Measurements from ENCODE around the gene PRKACA. TPM values are rescaled to one million over a fixed set of nuclear protein-coding genes. Genes with fewer than 3 reads are reported as not detected.

Gene PRKACA
- polyA plus RNA-seq, 2 of the 4 experiments (the other 2 are of a cell fraction), result 10.0 to 40.9 TPM

DNA sequence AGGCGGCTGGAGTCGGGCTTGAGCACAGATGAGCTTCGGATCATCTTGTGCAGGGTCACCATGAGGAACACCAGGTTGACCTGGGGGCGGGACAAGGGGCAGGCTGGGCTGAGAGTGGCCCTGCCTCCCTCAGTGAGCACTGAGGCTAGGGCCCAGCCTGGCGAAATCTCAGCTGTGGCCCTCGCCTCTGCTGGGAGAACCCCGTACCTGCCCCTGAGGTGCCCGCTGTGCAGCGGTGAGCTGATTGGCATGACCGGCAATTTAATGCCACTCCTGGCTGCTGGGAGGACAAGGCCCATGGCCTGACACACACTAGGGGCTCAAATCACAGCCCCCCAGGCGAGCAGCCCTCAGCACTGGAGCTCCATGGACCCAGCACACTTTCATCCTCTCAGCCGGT, 38.6 kb upstream of the PRKACA start:
- no peaks in the 10 kb centered on the region for H3K9me3 ChIP-seq
- DNase-seq (ENCODE audit: low read depth in 1 of 2, low spot score in 1 of 2) (no peak), ATAC-seq (no peak), FAIRE-seq (no peak)
- no peak overlapping the region for H3K27ac ChIP-seq
- POLR2A ChIA-PET, result no interaction called here
- no peak overlapping the region for H3K4me2 ChIP-seq
- CTCF ChIA-PET, result no interaction called here
- TF ChIP-seq PHF8 (IDR thresholded peaks at IDR 0.05; ENCODE audit: borderline replicate concordance, low read depth) (no peak), CHD2 (IDR thresholded peaks at IDR 0.05; ENCODE audit: low read length, partially characterized antibody) (no peak), POLR2AphosphoS2 (conservative IDR thresholded peaks at IDR 0.05; ENCODE audit: low read length) (no peak), FOSB (CRISPR knock-in tag; IDR thresholded peaks at IDR 0.05) (no peak)
- TF ChIP-seq, protein P1, sequence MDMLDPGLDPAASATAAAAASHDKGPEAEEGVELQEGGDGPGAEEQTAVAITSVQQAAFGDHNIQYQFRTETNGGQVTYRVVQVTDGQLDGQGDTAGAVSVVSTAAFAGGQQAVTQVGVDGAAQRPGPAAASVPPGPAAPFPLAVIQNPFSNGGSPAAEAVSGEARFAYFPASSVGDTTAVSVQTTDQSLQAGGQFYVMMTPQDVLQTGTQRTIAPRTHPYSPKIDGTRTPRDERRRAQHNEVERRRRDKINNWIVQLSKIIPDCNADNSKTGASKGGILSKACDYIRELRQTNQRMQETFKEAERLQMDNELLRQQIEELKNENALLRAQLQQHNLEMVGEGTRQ (IDR thresholded peaks at IDR 0.05), result no peak
- TF ChIP-seq, protein P2, sequence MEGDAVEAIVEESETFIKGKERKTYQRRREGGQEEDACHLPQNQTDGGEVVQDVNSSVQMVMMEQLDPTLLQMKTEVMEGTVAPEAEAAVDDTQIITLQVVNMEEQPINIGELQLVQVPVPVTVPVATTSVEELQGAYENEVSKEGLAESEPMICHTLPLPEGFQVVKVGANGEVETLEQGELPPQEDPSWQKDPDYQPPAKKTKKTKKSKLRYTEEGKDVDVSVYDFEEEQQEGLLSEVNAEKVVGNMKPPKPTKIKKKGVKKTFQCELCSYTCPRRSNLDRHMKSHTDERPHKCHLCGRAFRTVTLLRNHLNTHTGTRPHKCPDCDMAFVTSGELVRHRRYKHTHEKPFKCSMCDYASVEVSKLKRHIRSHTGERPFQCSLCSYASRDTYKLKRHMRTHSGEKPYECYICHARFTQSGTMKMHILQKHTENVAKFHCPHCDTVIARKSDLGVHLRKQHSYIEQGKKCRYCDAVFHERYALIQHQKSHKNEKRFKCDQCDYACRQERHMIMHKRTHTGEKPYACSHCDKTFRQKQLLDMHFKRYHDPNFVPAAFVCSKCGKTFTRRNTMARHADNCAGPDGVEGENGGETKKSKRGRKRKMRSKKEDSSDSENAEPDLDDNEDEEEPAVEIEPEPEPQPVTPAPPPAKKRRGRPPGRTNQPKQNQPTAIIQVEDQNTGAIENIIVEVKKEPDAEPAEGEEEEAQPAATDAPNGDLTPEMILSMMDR (IDR thresholded peaks at IDR 0.05), result no peak
- TF ChIP-seq, protein P3, sequence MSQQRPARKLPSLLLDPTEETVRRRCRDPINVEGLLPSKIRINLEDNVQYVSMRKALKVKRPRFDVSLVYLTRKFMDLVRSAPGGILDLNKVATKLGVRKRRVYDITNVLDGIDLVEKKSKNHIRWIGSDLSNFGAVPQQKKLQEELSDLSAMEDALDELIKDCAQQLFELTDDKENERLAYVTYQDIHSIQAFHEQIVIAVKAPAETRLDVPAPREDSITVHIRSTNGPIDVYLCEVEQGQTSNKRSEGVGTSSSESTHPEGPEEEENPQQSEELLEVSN (IDR thresholded peaks at IDR 0.05; ENCODE audit: borderline replicate concordance, low read depth), result no peak
- no peaks in the 10 kb centered on the region for H3K4me1 ChIP-seq
- no peak overlapping the region for H3K4me3 ChIP-seq
- WGBS (ENCODE audit: missing lambda C conversion rate), result no CpG with 5 or more reads among the region's 12 CpGs

DNA sequence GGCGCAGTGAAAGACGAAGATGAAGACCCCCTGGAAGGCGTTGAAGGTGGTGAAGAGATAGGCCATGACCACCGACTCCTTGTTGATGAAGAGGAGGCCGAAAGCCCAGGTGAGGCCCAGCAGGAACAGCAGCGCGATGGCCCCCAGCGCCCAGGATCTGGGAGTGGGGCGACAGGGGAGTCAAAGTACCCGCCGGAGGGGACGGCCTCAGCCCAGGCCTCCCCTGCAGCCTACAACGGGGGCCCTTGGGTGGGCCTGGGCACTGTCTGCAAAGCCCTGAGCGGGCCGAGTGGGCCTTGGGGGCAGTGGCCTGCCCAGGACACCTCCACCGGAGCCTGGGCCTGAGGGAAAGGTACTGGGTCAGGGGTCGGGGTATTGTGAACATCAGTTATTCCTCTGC, 37.8 kb upstream of the PRKACA start:
- 94% methylated on average over 12 of the region's 17 CpGs for WGBS (ENCODE audit: missing lambda C conversion rate)
- TF ChIP-seq CEBPB (IDR thresholded peaks at IDR 0.05) (no peak), NFE2L2 (conservative IDR thresholded peaks at IDR 0.05; ENCODE audit: low read length) (no peak), JUNB (IDR thresholded peaks at IDR 0.05) (no peak), EHMT2 (IDR thresholded peaks at IDR 0.05; ENCODE audit: low read depth) (no peak), RNF2 (IDR thresholded peaks at IDR 0.05; ENCODE audit: borderline replicate concordance, low read depth) (no peak), ZC3H11A (IDR thresholded peaks at IDR 0.05) (no peak), RCOR1 (IDR thresholded peaks at IDR 0.05; ENCODE audit: low read depth, low read length) (no peak), TFCP2L1 (CRISPR knock-in tag; IDR thresholded peaks at IDR 0.05) (no peak), HOXB13 (CRISPR knock-in tag; IDR thresholded peaks at IDR 0.05; ENCODE audit: low read depth) (no peak), HDAC2 (IDR thresholded peaks at IDR 0.05) (no peak), RAD21 (conservative IDR thresholded peaks at IDR 0.05 in 1 of 2, IDR thresholded peaks at IDR 0.05 in 1 of 2) (no peak), BHLHE40 (IDR thresholded peaks at IDR 0.05; ENCODE audit: low read depth, low read length) (no peak), GATA3 (IDR thresholded peaks at IDR 0.05; ENCODE audit: borderline replicate concordance) (no peak), EP300 (IDR thresholded peaks at IDR 0.05) (no peak), PHF8 (IDR thresholded peaks at IDR 0.05; ENCODE audit: borderline replicate concordance, low read depth) (no peak), NPAS2 (CRISPR knock-in tag; IDR thresholded peaks at IDR 0.05; ENCODE audit: borderline replicate concordance) (no peak), CHD2 (IDR thresholded peaks at IDR 0.05; ENCODE audit: low read length, partially characterized antibody) (no peak)
- TF ChIP-seq, protein P4, sequence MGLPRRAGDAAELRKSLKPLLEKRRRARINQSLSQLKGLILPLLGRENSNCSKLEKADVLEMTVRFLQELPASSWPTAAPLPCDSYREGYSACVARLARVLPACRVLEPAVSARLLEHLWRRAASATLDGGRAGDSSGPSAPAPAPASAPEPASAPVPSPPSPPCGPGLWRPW (IDR thresholded peaks at IDR 0.05), result no peak
- CTCF ChIA-PET, result interaction anchor here (1.6 kb wide), 1 partner anchor 193 kb away, joined by 4 read pairs; no protein-coding TSS in a partner anchor
- no peaks in the 10 kb centered on the region for H3K9me3 ChIP-seq
- FAIRE-seq (no peak), ATAC-seq (no peak), DNase-seq (ENCODE audit: low read depth in 1 of 2, low spot score in 1 of 2) (no peak)
- no peak overlapping the region for H3K4me3 ChIP-seq
- no peak overlapping the region for H3K27ac ChIP-seq
- POLR2A ChIA-PET, result no interaction called here
- H3K4me2 ChIP-seq, result no peak overlapping the region
- H3K4me1 ChIP-seq, result no peaks in the 10 kb centered on the region

Data from A549 (cell line).